Retinal pigment epithelial cell (primary cell): ENCODE measurements around the gene ARID3A.

ENCODE experiments used
- DNase-seq: peaks from one replicate; pipeline ENCODE4 v3.0.0-alpha.2; 2010; ENCODE audit warnings: low read depth
- H3K4me3 ChIP-seq: 2 replicates; pipeline ENCODE4 v1.5.1; 2011; ENCODE audit warnings: mild to moderate bottlenecking, low read length, control low read depth, moderate library complexity
- TF ChIP-seq, protein P1 (sequence below): conservative IDR thresholded peaks from 2 replicates; pipeline ENCODE4 v1.5.1; 2011; ENCODE audit warnings: low read depth, low read length, control low read depth, inconsistent platforms

ARID3A gene

DNA sequence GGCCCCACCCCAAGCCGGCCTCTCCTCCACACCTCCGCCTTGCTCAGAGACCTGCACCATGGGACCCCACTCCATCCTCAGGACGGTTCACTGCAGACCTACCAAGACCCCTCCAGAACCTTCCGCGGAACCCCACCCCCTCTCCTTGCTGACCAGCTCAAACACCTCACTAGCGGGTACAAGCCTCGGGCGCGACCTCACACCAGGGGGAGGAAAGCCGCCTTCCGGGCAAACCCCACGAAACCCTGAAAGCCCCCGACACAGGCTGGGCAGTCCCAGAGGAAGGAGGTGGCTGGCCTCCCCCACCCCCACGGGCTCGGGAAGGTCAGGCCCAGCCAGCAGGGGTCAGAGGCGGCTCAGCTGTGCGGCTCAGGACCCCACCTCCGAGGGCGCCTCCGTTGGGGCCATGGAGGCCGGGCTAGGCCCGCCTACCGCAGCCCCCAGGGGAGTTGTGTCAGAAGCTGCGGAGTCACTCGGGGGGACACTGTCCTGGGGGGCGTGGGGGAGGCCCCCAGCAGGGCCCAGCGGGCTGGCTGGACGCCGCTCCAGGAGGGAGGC lies 84.2 kb downstream of the ARID3A start:
- DNase-seq: no peak
- TF ChIP-seq, protein P1, sequence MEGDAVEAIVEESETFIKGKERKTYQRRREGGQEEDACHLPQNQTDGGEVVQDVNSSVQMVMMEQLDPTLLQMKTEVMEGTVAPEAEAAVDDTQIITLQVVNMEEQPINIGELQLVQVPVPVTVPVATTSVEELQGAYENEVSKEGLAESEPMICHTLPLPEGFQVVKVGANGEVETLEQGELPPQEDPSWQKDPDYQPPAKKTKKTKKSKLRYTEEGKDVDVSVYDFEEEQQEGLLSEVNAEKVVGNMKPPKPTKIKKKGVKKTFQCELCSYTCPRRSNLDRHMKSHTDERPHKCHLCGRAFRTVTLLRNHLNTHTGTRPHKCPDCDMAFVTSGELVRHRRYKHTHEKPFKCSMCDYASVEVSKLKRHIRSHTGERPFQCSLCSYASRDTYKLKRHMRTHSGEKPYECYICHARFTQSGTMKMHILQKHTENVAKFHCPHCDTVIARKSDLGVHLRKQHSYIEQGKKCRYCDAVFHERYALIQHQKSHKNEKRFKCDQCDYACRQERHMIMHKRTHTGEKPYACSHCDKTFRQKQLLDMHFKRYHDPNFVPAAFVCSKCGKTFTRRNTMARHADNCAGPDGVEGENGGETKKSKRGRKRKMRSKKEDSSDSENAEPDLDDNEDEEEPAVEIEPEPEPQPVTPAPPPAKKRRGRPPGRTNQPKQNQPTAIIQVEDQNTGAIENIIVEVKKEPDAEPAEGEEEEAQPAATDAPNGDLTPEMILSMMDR: no peak
- no peak overlapping the region for H3K4me3 ChIP-seq

DNA sequence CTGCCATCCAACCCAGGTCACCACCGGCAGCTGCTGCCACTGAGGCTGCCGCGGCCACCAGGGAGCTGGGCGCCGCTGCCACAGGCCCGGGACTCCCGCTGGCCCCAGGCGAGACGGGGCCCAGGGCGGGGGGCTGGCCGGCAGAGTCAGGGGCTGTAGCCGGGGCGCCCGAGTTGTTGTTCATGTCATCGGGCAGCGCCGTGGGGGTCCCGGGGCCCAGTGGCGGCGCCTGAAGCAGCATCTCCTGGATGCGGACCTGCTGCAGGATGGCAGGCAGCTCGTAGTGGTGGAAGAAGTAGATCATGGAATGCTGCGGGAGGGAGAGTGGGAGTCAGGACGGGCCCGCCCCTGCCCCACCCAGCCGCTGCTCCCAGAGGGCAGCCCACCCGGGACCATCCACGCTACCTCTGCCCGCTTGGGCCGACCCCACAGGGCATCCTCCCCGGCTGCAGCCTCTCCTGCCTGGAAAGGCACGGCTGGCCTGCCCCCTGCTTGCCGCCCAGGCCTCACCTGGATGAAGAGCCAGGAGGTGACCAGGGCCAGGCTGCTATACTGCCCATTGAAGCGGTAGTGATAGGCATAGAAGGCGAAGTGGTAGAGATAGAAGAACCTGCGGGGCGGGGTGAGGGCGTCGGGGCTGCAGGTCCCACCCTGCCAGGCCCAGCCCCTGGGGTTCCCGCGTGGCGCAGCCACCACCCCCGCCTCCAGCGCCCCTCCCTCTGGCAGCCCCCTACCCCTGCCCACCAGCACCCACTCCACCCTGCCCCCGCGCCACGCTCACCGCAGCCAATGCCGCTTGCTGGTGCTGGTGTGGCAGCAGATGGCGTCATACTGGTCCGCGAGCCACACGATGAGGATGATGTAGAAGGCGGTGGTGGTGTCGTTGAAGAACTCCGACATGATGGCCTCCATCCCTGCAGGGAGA lies 85.0 kb downstream of the ARID3A start:
- no peak overlapping the region for H3K4me3 ChIP-seq
- DNase-seq: no peak
- TF ChIP-seq, protein P1: no peak

DNA sequence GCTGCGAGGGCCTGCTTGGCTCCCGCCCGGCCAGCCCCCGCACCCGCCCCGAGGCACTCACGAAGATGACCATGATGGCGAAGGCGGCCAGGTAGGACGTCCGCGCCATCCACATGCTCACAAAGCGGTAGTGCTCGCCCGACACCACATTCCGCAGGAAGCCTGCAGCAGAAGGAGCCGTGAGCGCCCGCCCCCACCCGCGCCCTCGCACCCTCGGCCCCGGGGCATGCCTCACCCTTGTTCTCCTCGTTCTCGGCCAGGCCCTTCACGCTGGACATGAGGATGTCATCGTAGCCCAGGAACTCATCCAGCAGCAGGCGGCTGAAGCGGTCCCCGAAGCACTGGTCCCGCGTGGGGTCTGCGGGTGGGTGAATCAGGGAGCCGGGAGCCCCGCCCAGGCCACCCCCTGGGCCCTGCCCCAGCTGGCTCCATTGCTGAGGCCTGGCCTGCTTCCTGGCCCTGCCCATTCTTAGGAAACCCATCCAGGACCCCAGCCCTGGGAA lies 86.0 kb downstream of the ARID3A start:
- H3K4me3 ChIP-seq: no peak overlapping the region
- no peak for DNase-seq

DNA sequence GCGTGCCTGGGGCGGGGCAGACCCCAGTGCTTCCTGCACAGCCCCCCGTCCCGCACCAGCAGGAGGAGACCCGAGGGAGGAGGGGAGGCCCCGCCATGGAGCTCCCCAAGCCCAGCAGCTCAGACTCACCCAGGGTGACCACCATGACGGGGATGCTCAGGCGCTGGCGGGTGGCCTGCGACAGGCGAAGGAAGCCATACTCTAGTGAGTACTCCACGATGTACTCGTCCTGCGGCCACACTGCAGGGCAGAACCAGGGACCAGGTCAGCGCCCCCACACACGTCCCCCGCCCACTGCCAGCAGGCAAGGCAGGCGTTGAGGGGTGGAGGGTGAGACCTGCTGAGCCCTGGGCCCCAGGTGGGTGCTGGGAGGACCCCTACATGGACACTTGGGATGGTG lies 86.5 kb downstream of the ARID3A start:
- no peak for DNase-seq
- TF ChIP-seq, protein P1: no peak
- no peak overlapping the region for H3K4me3 ChIP-seq

More for the DNA sequence above, 86.0 kb downstream of the ARID3A start:
- TF ChIP-seq, protein P1: no peak

DNA sequence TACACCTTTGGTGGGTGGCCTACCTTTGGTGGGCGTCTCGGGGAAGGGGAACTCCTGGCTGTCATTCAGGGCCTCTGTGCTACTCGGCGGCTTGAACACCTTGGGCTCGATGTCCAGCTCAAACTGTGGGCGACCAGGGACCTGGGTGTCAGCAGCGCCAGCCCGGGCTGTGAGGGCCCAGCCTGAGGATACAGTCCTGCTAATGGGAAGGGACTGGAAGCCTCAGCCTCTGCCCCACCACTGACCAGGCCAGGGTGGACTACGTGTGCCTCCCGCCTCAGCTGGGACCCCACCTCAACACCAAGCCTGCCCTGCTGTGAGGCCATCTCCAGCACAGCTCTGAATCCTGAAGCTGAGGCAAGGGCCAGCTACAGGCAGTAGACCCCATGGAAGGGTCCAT lies 87.4 kb downstream of the ARID3A start:
- TF ChIP-seq, protein P1: no peak

DNA sequence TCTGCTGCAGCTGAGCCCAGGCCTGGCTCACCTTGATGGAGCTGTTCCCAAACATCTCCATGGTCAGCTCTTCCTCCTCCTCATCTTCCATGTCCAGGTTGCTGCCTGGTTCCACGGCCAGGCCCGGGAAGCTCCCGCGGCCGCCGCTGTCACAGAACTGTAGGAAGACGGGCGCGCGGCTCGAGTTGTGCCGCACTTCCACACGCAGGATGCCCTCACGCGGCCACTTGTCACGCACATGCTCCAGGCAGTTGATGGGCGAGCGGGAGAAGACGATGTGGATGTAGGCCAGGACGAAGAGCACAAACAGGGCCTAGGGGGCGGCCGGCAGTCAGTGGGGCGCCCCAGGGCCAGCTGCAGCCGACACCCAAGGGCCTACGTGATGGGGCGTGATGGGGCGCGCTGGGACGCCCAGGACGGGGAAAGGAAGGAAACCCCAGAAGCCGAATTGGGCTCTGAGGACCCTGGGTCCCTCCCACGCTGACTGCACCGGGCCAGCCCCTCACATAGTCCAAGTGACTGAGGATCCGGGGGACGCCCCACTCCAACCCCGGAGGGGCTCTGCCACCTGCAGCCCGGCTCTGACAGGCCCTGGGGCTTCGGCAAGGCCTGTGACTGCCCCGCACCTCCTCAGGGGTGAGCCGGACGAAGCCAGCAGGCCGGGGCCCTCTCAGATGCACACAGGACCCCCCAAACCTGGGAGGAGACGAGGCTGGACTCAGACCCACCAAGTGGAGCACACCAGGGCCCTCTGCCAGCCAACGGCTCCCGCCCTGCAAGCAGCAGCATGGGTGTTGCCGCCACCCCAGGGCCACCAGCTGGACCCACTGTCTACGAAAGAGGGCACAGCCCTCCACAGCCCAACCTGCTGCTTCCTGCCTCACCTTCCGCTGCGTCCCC lies 88.6 kb downstream of the ARID3A start:
- no peak for DNase-seq
- H3K4me3 ChIP-seq: no peak overlapping the region
- TF ChIP-seq, protein P1: no peak

More for the DNA sequence above, 87.4 kb downstream of the ARID3A start:
- no peak for DNase-seq
- no peak overlapping the region for H3K4me3 ChIP-seq
